Hematopoietic multipotent progenitor cell (in vitro differentiated cells): ENCODE measurements around the gene RPS24. TPM values are rescaled to one million over a fixed set of nuclear protein-coding genes. Genes with fewer than 3 reads are reported as not detected.
"Not testable (repeated sequence)": the region's sequence is repeated elsewhere in the genome, so short reads cannot be mapped to it uniquely, and the experiment has no call there.

Experiments
- DNase-seq, 3 donors: peaks; one replicate each; pipeline ENCODE4 v3.0.0-alpha.2; 2011 to 2015; ENCODE audit warnings: low read depth in 2 of 3, low spot score in 2 of 3
- total RNA-seq: library from RNA; depleted of rRNA; stranded (reverse); fragments of >200 nt; gene quantifications from one replicate; pipeline ENCODE4 v1.2.3, GENCODE V29; 2012

The RPS24 gene
- 3,156 TPM for total RNA-seq

DNA sequence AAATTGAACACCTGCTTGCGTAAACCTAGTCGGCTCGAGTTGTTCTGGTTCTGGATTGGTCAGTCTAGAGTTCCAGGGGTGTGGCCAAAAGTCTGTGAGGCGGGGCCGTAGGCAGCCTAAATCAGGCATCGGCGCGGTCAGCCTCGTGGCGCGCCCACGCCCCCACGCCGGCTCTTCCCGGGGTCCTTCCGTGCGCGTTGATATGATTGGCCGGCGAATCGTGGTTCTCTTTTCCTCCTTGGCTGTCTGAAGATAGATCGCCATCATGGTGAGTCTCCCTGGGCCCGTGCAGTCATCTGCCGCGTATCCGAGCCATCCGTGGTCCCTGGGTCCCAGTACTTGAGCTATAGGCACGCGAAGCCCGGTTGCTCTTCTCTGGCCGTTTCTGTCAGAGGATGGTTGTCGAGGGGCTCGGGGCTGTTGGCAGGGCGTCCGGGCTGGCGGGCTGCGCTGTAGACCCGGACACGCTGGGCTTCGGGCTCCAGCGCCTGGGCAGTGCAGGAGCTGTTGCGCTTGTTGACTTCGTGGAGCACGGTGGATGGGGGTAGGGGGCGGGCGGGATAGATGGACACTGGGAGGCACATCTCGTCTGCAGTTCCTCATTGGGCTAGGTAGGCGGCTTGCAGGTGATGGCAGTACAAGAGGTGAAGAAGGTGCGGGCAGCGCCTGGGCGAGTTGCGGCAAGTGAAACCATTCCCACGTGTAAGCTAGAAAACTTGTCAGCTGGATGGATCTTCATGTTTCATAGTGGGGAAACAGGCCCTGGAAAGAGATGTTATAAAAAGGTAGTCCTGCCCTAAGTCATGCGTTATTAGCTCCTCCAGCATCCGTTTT, at the start of gene RPS24:
TSS of gene RPS24 (plus strand) at position 227 of the 834 bp plus-strand sequence. CDS start at position 266, 39 bp downstream.
- DNase-seq: peak; percentile 89 to 97 (median 96)

DNA sequence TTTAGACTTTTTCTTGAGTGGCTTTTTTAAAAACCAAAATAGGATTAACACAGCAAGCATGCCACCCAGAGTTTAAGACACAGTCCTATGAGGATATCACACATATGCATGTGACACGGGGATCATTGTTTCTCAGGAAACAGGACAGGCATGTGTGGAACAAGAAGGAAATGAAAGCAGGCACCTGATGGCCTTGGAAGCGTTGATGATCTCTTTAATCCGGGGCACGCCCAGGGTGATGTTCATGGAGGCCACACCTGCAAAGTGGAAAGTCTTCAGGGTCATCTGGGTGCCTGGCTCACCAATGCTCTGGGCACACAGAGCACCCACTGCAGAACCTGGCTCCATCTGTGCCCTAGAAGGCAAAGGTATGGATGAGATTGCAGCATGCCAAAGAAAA, 48.7 kb upstream of the RPS24 start:
- no peak for DNase-seq

DNA sequence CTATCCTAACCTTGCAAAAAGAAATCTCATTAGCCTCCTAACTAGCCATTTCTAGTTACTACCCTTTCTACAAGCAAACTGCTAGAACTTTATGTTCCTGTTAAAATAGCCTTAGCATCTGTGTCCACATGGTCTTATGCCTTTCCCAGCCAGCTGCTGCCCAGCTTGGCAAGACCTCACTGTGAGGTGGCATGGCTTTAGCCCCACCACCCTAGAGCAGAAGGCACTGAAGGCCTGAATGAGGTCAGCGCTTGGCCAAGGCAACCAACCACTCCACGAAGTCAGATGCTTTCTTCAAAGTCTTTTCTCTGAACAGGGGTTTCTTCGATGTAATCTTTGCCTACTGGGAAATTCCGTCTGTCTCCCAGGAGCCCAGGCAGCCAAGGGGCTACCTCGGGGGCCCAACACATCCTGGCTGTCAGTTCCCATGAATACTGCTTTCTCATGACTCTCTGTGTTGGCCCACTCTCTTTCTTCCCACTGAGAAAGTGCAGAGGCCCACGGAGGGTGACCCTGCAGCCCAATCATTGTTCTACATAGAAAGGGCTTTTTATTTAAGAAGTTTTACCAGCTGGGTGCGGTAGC, 45.9 kb upstream of the RPS24 start:
- no peak for DNase-seq

DNA sequence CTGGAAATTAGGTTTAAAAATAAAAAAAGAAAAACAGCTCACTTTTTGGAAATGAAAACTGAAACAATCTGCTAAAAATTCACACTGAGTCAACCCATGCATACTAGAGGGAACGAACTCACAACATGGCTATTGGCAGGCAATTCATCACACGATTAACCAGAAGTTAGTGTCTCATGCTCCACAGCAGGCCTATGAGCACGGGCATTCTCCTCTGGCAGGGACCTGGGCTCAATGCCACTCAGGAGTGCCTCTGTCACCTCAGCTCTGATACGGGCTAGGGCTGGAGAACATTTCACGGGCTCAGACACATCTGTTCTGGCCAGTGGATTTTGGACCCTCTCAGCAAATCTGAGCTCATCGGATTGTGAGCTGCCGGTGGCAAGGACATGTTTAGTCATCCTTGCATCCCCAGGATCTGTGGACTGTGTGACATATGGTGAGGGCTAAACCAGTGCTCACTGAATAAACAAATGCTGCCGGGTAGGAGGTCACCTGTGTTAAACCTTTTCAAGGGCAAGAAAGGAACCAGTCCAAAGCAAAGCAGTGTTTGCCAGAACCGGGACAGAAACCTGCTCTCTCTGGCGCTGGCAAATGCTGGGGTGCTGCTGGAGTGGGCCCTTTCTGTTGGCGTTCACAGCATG, 44.5 kb upstream of the RPS24 start:
- no peak for DNase-seq

DNA sequence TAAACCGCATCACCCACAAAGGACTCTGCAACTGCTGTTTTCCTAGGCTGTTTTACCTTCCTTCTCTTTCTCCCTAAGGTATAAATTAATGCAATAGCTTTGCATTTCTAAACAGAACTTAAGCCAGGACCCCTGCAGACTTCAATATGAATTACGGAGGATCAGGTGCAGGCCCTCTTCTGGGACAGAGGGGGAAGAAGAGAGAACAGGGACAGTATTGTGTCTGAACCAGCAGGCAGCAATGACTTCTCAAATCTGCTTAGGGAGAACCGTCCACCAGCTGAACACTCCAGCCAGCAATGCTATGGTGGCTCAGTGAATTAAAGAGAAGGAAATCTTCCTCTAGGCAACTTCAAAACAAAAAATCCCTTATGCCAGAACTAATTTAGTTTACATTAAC, 40.0 kb upstream of the RPS24 start:
- DNase-seq: no peak

DNA sequence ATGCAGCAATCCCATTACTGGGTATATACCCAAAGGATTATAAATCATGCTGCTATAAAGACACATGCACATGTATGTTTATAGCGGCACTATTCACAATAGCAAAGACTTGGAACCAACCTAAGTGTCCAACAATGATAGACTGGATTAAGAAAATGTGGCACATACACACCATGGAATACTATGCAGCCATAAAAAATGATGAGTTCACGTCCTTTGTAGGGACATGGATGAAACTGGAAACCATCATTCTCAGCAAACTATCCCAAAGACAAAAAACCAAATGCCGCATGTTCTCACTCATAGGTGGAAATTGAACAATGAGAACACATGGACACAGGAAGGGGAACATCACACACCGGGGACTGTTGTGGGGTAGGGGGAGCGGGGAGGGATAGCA, 34.9 kb upstream of the RPS24 start:
- DNase-seq: not testable (repeated sequence)

DNA sequence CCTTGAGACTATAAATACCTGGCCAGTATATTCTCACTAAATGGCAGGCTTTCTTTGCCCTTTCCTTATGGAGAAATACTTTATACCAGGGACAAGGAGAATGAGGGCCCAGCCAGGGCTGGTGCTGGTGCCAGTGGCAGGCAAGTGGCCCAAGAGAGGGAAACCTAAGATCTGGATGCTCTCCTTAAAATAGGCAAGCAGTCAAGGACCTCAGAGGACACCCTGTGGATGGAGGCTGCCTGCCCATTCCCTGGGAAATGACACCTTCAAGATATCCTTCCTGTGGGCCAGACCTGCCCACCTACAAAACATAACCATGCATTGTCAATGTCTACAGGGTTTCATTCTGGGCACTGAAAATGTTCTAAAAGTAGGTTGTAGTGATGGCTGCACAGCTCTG, 33.5 kb upstream of the RPS24 start:
- DNase-seq: no peak

DNA sequence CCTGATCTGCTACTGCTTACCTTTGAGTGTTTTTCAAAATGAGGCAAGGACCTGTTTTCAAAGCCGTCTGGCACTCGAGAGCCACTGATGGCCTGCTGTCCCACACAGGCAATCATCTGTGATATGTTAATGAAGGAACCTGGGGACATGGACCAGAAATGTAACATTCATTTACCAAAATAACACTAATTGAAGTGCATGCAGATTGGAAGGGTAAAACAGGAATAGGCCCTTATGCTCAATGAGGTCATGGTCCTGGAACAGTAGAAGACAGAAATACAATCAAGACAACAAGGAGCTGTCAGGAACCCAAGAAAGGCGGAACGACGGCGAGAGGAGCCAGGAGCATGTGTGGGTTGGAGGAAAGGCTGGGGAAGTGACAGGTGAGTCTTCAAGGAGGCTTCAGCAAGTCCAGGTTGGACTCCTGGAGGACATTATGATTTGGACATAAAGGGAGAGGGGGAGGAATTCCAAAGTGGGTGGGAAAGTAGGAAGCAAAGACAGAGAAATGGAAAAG, 32.6 kb upstream of the RPS24 start:
- DNase-seq: no peak

DNA sequence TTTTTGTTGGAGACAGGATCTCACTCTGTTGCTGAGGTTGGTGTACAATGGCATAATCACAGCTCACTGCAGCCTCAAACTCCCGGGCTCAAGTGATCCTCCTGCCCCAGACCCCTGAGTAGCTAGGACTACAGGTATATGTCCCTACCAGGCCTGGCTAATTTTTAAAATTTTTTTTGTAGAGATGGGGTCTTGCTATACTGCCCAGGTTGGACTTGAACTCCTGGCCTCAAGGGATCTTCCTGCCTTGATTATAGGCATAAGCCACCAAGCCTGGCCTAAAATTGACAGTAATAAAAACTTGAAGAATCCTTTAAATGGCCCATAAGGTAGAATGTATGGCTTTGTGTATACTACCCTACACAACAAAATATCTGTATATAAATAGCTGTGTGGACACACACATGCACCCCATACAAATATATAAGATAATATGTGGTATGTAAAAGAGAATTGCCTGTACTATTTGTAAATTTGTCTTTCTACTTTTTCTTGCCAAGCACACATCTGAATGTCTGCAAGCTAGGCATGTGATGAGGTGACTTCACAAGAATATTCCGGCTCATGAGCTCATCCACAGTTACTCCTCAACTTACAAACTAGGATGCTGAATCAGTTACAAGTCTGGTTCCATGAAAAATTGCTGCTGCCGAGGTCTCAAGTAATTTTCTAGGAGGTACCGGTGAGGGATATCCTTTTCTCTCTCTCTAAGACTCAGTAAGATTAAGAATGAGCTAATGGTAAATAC, 30.9 kb upstream of the RPS24 start:
- DNase-seq: no peak

DNA sequence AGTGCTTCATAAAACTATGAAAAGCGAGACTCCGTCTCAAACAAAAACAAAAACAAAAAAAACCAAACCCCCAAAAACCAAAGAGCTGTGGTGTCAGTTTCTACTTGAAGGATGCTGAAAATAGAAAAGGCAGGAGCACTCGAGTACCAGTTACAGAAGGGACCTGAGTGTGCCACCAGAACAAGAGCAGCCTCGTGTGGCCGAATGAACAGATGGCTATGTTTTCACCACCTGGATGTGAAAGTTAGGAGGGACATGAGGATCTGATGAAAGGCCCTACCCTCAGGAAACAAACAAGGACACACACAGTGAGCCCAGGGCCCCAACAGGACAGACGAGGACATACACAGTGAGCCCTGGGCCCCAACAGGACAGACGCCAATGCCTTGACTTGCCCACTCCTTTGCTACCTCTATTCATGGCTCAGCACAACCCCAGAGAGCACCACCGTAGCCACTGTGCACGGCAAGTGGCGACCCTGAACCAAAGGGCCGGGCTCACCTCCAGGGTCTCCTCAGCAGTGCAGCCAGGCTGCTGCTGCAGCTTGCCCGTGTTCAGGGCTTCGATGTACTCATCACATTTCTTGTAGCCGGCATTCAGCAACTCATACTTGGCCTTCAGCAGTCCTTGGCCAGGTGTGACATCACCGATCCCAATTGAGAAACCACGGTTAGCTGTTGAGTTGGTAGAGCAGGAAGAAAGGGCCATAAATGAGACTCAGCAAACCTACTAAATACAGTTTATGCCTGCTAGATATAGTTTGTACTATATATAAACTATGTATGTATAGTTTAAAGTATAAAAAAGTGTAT, 29.2 kb upstream of the RPS24 start:
- DNase-seq: no peak

DNA sequence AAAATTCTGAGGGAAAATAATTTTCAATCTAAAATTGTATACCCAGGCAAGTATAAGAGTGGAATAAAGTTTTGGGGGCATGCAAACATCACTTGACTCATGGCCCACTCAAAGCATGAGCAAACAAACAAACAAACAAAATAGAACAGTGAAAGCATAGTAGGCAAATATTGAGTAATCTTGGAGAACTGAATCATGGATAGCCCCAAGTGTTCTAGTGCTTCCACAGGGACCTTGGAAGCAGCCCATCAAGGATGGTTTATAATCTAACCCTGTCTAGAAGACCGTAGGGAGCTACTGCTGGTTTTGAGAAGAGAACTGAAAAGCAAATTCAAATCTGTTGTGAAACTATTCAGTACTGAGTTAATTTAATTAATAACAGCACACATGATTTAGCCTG, 26.5 kb upstream of the RPS24 start:
- DNase-seq: no peak

DNA sequence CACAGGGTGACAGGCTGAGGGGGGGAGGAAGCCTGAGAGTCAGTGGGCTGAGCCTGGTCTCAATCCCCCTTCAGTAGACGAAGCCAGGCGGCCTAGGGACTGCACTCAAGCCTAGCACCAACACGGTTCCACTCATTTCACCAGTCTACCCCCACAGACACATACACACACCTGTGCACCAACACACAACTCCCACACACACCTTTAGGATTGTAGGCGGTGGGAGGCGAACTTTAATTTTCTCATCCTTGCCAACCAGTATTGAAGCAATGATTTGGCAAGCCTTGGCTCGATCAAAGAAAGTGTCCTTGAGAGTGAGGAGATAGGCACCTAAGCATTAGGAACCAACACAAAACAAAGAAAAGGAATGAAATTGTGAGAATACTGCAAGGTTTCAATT, 24.0 kb upstream of the RPS24 start:
- no peak for DNase-seq

DNA sequence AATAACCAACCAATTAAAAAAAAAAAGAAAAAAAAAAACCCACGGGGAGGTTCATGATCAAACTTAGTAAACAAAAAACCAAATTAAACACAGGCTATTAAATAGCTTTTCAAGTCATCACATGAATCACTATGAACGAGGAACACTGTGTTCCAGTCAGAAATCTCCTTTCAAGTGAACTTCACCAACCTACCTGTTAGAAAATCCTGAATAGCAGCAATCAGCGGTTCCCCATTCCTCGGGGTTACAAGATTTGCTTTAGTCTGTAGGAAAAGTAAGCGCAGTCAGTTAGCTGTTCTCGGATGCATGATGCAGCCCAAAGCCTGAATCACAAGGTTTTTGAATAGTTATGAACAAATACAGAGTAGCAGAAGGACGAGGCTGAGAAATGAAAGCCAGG, 23.4 kb upstream of the RPS24 start:
- DNase-seq: no peak

DNA sequence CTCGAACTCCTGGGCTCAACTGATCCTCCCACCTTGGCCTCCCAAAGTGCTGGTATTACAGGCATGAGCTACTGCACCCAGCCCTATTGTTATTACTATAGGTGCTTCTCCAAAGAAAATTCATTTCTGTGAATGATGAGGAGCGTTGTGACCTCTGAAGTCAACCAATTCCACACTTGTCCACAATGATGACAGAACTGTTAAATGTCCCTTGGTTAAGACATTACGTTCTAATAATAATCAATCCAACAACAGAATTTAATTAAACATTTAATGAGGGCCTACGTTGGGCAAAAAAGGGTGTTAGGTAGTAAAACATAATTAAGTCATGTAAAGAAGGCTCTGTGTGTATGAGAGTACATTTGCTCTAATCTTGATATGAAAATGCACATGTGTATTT, 22.6 kb upstream of the RPS24 start:
- no peak for DNase-seq

DNA sequence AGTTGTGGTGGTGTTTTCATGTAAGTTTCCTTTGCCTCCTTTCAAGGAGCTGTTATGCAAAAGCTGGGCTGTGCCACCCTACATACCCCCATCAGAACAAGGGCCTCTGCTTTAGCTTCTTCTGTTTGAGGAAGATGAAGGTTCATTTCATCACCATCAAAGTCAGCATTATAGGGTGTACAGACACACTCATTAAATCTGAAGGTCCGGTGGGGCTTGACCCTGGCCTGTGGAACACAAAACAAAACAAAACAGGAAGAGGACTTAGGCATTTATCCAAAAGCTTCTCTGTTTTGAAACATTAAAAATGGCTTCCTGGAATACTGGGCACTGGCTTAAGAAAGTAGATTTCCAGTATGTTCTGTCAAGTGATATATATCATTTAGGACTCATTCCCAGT, 20.1 kb upstream of the RPS24 start:
- no peak for DNase-seq

DNA sequence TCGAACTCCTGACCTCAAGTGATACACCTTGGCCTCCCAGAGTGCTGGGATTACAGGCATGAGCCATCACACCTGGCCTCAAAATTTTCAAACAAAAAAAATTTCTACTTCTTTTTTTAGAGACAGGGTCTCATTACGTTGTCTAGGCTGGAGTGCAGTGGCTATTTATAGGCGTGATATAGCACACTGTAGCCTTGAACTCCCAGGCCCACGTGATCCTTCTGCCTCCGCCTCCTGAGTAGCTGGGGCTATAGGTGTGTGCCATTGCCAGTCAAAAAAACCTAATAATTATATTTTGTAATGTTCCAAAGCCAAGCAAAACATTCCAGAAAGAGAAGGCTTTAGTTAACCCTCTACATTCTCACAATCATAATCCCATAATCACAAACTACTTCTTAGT, 18.1 kb upstream of the RPS24 start:
- DNase-seq: no peak

DNA sequence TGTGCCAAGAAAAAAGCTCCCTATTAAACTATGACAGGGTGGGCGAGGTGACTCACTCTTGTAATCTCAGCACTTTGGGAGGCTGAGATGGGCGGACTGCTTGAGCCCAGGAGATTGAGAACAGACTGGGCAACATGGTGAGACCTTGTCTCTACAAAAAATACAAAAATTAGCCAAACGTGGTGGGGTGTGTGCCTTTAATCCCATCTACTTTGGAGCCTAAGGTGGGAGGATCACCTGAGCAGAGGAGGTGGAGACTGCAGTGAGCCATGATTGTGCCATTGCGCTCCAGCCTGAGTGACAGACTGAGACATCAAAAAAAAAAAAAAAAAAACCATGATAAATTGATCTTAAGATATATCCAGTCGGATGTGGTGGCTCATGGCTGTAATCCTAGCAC, 15.8 kb upstream of the RPS24 start:
- DNase-seq: no peak

DNA sequence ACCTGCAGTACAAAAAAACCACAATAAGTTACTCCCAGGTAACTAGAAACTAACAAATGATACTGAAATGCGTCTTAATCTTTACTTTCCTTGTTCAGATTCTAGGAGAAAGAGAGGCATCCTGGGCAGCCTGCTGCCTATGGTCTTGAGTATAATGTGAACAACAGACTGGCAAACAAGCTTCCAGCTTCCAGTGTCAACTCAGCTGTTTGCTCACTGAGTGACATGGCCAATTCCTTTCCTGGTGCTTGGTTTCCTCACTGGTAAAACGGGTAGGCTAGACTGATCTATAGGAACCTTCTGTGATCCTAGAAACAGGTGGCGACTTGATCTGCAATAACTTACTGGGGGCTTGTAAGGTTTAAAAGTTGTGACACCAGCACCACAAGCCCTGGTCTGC, 14.4 kb upstream of the RPS24 start:
- no peak for DNase-seq

DNA sequence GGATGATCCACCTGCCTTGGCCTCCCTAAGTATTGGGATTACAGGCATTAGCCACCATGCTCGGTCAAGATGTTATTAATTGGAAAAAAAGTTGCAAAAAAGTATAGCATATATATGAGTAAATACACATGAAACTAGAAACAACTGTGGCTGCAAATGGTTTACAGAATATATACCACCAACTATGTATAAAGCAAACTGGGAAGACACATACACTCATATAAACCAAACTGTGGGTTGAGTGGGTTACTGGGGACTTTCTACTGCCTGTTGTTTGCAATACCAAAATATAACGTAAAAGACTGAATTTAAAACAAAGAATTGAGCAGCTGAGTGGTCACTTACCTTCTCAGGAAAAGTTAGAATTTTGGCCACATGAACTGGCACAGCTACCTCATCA, 12.5 kb upstream of the RPS24 start:
- no peak for DNase-seq

DNA sequence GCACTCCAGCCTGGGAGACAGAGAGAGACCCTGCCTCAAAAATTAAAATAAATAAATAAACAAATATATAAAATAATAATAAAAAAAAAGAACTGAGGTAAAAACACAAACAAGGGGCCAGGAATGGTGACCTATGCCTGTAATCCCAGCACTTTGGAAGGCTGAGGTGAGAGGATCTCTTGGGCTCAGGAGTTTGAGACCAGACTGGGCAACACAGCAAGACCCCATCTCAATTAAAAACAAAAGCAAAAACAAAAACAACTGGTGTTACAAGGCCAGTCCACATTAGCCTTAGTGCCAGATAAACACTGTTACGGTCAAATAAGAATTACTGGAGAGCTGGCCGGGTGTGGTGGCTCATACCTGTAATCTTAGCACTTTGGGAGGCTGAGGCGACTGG, 9.9 kb upstream of the RPS24 start:
- DNase-seq: no peak
